ENCODE measurements around the gene ZFP28. TPM values are rescaled to one million over a fixed set of nuclear protein-coding genes. Genes with fewer than 3 reads are reported as not detected.

ZFP28 gene
- total and polyA plus RNA-seq, 2 of the 8 experiments (the other 6 are each of a cell fraction or from before 2014, with no cell fraction given): 1.6 to 4.5 TPM

DNA sequence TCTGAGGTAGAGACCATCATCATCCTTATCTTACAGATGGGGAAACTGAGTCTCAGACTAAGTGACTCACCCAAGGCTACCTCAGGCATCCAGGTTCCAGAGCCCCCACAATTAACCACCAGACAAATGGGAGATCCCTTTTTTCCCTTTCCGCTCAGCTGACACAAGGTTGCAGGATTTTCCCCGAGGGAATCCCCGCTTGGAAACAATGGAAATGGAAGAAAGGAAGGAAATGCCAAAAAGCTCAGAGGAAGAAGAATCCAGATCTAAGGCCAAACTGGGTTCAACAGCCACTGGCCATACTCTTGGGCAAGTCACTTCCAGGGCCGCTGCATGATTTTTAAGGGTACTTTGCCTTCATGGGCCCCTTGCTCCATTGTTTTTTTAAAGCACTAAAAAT lies 57.9 kb downstream of the ZFP28 start:
- CTCF ChIA-PET (ENCODE audit: partially characterized antibody): no interaction called here

More for the DNA sequence above, 57.9 kb downstream of the ZFP28 start:
- Histone ChIP-seq H3K18ac (ENCODE audit: extremely low read depth, low read length) (no peak overlapping the region), H3K9me3 (ENCODE audit: insufficient read depth in 2 of 2, low read depth in 1 of 2, low read length in 1 of 2) (0 out of 4 replicates have a peak, but pooled peaks cover 0 to 5% of the 10 kb centered on the region in 2 experiments), H3K79me2 (ENCODE audit: control insufficient read depth in 1 of 2, insufficient read depth in 2 of 2, low read length in 2 of 2) (peaks cover 0 to 29% of the 10 kb centered on the region in 2 experiments; a peak in 2 of 4 replicates), H3K9ac (replicated peaks in 1 of 4; ENCODE audit: extremely low read depth in 1 of 4, low read depth in 3 of 4, low read length in 3 of 4) (no peak overlapping the region), H2AK5ac (ENCODE audit: low read depth, low read length) (no peak overlapping the region), H3K79me1 (ENCODE audit: low read depth, low read length) (peaks cover 10% of the 10 kb centered on the region), H3K36me3 (ENCODE audit: control insufficient read depth in 2 of 4, insufficient read depth in 4 of 4, low read length in 3 of 4) (peaks cover 0 to 8% (median 3%) of the 10 kb centered on the region in 4 experiments; a peak in 5 of 8 replicates), H4K91ac (replicated peaks; ENCODE audit: insufficient read length, low read length) (no peak overlapping the region), H3K23me2 (ENCODE audit: low read depth, low read length) (peaks cover 14% of the 10 kb centered on the region), H2BK12ac (ENCODE audit: low read depth, low read length) (no peak overlapping the region), H3K27ac (ENCODE audit: low read depth, low read length) (no peak overlapping the region), H2BK15ac (ENCODE audit: low read length) (no peak overlapping the region), H2BK120ac (replicated peaks; ENCODE audit: low read depth, low read length) (no peak overlapping the region), H4K20me1 (replicated peaks in 1 of 2; ENCODE audit: control insufficient read depth in 1 of 2, insufficient read depth in 2 of 2, low read length in 2 of 2) (peaks cover 0 to 6% of the 10 kb centered on the region in 2 experiments), H3K4me3 (ENCODE audit: extremely low read depth in 1 of 4, insufficient read depth in 2 of 4, low read depth in 3 of 4, low read length in 4 of 4) (peak overlapping the region in 1 of 4 experiments; percentile 76; a peak in 2 of 8 replicates), H3K14ac (ENCODE audit: insufficient read length) (no peak overlapping the region), H3K4me1 (replicated peaks in 1 of 4; ENCODE audit: control insufficient read depth in 3 of 4, insufficient read depth in 4 of 4, low read length in 3 of 4) (peaks cover 0 to 3% (median 1%) of the 10 kb centered on the region in 4 experiments; a peak in 2 of 7 replicates), H3K23ac (ENCODE audit: insufficient read length) (no peak overlapping the region), H2BK20ac (ENCODE audit: low read length) (no peak overlapping the region), H4K5ac (ENCODE audit: insufficient read length, low read depth, low read length) (no peak overlapping the region), H3K56ac (replicated peaks; ENCODE audit: insufficient read length, low read depth, low read length) (no peak overlapping the region), H2BK5ac (ENCODE audit: low read depth, low read length) (no peak overlapping the region), H3K27me3 (replicated peaks in 1 of 4; ENCODE audit: control insufficient read depth in 3 of 4, extremely low read depth in 1 of 4, insufficient read depth in 3 of 4, low read length in 3 of 4) (no peaks in the 10 kb centered on the region), H3K4me2 (ENCODE audit: insufficient read depth in 1 of 2, low read depth in 2 of 2, low read length in 2 of 2) (peak overlapping the region in 1 of 2 experiments; percentile 99; a peak in 1 of 4 replicates), H2AFZ (ENCODE audit: low read length) (no peak overlapping the region), H3K4ac (replicated peaks; ENCODE audit: insufficient read length, low read depth, low read length) (no peak overlapping the region), H4K8ac (ENCODE audit: extremely low read depth, insufficient read depth, low read length) (no peak overlapping the region)
- no peak for FAIRE-seq
- POLR2A ChIA-PET (ENCODE audit: partially characterized antibody): no interaction called here
- TF ChIP-seq TAF1 (IDR thresholded peaks at IDR 0.05; ENCODE audit: low read depth, low read length): no peak
- TF ChIP-seq POLR2A (IDR thresholded peaks at IDR 0.05; ENCODE audit: control extremely low read depth in 1 of 2, low read depth in 2 of 2, low read length in 2 of 2): no peak
- no peak for TF ChIP-seq CTBP2 (IDR thresholded peaks at IDR 0.05; ENCODE audit: borderline replicate concordance, insufficient read depth, insufficient read length, low read length)
- no peak for TF ChIP-seq YY1 (IDR thresholded peaks at IDR 0.05; ENCODE audit: low read depth, low read length)
- TF ChIP-seq RFX5 (IDR thresholded peaks at IDR 0.05; ENCODE audit: borderline replicate concordance, low read depth, low read length): no peak
- no peak for TF ChIP-seq BRCA1 (IDR thresholded peaks at IDR 0.05; ENCODE audit: low read depth, low read length)
- TF ChIP-seq KDM4A (IDR thresholded peaks at IDR 0.05; ENCODE audit: low read depth, low read length, severe bottlenecking): no peak
- TF ChIP-seq NANOG (IDR thresholded peaks at IDR 0.05; ENCODE audit: insufficient read depth, low read depth, low read length, poor library complexity, severe bottlenecking): no peak
- WGBS, 2 experiments (ENCODE audit: extremely low coverage in 1 of 2, insufficient coverage in 1 of 2, insufficient read length in 1 of 2, insufficient replicate concordance in 2 of 2, low coverage in 1 of 2, low lambda C conversion rate in 2 of 2, missing lambda C conversion rate in 1 of 2): 86% methylated on average over 4 of the region's 4 CpGs; no CpG with 5 or more reads in 1 of the 2 experiments
- DNase-seq (ENCODE audit: low read depth in 1 of 2, low spot score in 2 of 2): no peak
